Stimulated activated CD8-positive, alpha-beta memory T cell treated with anti-CD3 and anti-CD28 coated beads, Interleukin-15, amount 100 ng/mL, for 24 hours (primary cell): Measurements from ENCODE around the gene RRAD.
"Not testable (repeated sequence)": the region's sequence is repeated elsewhere in the genome, so short reads cannot be mapped to it uniquely, and the experiment has no call there.

Source experiments
- DNase-seq: peaks from one replicate; pipeline ENCODE4 v3.0.0-alpha.2; 2020; ENCODE audit warnings: low read depth

The RRAD gene

DNA sequence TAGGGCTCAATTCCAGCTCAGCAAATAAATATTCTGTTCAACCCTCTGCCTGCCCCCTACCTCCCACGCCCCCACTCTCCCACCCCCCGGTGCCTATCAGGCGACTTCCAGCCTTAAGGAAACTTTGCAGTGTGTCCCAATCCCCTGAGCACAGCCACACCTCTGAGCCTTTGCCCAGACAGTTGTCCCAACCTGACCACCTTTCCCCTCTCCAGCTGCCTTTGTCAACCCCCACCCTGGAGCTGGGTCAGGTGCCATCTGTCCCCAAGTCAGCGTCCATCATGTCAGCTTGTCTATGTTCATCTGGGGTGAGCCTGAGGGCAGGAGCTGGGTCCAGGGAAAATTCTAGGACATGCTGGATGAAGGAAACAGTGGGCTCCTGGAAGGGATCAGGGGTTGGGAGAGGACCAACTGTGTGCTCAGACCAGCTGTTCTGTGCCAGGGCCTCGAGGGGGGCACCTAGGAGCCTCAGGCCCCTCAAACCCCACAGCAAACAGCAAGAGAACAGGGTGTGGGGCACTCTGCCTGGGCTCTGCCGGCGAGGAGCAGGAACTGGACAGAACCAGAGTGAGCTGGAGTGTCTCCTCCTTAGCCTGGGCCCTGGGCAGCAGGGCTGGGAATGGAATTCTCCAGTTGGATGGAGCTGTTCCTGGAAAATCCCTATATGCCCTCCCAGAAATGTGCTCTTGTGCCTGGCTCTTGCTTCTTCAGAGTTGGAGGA is 24.5 kb downstream of the RRAD start:
- no peak for DNase-seq

DNA sequence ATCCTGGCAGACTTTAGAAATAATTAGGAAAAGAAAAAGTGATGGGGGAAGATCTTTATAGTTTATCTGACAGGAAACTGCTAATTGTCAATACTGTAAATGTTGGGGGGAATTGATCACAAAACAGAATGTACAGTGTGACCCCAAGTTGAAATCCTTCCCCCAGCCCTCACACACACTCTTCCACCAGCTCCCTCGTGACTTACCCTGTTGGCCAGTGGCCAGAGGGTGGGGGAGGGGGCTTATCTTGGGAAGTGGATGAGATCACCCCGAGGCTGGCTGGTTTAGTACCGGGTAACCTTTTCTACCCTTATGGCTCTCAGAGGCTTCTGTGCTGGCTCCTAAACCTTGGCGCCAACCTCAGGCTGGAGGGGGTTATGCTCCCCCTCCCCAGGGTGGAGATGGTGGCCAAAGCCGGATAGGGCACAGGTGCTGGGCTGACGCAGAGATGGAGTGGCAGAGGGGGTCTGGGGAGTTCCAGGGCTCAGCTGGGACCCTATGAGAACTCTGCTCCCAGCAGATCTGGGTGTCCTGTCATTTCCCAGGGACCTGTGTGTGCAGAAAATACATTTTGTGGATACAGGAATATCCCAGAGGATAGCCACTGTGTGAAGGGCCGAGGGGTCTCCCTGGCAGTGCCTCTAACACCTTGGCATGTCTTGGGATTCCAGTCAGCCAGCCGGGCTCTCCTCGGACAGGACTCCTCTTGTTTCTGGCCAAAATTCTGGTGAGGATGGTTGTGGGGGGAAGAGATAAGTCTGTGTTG is 25.2 kb downstream of the RRAD start:
- no peak for DNase-seq

DNA sequence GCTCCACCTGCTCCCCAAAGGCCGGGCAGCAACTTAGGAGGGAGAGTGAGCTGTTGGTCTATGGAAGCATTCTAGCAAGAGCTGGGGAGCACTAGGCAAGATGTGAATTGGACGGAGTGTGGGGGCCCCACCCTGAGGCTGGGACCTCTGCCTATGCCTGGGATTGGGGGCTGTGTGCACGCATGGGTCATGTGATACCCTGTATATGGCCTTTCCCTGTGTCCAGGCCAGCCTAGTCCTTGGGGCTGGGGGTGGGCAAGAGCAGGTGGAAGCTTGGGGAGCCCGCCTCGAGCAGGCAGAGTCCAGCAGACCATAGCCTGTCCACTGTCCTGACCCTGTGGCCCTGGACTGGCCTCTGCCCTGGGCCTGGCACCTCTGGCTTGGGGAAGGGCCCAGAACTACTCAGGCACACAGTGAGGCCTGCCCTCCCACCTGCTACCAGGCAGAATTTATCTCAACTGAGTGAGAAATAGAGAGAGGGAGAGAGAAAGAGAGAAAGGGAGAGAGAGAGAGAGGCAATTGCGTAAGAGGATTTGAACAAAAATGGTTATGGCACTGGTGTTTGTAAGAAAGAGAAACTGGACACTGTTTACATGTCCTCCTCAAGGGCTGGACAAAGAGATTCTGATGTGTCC is 25.9 kb downstream of the RRAD start:
- DNase-seq: no peak

DNA sequence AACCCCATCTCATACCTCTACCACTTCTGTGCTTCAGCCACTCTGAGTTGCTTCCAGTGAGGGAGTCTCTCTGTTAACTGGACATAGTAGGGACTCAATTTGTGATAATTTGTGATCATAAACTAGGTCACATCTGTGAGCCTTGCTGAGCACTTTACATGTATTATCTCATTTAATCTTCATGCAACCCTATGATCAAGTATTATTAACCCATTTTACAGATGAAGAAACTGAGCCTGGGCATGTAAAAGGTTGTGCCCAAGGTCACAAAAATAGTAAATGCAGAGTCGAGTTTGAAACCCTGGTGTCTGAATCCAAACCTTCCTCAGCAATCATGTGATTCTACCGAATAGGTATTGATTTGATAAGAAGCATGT is 26.4 kb downstream of the RRAD start:
- no peak for DNase-seq

DNA sequence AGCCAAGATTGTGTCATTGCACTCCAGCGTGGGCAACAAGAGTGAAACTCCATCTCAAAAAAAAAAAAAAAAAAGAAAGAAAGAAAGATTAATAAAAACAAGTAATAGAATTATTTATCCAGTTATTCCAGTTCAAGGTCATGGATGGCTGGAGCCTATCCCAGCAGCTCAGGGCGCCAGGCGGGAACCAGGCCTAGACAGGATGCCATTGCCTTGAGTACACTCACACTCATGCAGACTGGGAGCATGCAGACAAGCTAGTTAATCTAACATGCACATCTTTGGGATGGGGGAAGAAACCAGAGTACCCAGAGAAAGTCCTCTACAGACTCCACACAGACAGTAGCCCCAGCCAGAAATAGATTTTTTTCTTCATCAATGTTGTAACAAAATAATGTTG is 27.1 kb downstream of the RRAD start:
- no peak for DNase-seq

DNA sequence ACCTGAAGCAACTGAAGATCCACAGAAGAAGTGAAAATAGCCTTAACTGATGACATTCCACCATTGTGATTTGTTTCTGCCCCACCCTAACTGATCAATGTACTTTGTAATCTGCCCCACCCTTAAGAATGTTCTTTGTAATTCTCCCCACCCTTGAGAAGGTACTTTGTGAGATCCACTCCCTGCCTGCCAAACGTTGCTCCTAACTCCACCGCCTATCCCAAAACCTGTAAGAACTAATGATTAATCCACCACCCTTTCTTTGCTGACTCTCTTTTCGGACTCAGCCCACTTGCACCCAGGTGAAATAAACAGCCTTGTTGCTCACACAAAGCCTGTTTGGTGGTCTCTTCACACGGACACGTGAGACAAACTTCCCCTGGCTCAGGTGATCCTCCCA is 28.7 kb downstream of the RRAD start:
- not testable (repeated sequence) for DNase-seq

DNA sequence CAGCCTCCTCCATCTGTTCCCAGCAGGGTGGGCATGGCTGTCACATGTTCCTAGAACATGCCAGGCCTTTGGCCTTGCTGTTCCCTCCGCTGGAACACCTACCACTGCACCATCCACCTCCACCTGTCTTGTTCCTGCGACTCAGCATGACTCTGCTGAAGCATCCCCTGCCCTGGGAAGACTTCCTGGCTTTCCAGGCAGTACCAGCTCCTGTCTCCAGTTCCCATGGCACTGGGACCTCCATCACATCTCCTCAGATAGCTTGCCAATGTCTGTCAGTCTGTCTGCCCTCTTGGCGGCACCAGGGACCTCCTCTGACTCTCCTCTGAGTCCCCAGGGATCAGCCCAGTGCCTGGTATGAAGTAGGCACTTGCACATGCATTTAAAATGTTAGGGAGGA is 29.3 kb downstream of the RRAD start:
- DNase-seq: no peak

DNA sequence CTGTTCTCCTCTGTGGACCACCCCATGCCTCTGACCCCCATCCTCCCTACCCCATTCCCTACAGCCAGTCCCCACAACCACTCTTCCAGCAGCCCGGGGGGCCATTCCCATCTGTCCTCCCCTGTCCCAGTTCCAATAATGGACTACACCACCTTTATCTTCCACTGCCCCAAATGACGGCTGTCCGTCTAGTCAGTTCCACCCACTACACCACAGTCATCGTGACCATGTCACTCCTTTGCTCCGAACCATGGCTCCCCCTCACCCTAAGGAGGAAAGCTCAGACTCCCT is 29.7 kb downstream of the RRAD start:
- DNase-seq: no peak

DNA sequence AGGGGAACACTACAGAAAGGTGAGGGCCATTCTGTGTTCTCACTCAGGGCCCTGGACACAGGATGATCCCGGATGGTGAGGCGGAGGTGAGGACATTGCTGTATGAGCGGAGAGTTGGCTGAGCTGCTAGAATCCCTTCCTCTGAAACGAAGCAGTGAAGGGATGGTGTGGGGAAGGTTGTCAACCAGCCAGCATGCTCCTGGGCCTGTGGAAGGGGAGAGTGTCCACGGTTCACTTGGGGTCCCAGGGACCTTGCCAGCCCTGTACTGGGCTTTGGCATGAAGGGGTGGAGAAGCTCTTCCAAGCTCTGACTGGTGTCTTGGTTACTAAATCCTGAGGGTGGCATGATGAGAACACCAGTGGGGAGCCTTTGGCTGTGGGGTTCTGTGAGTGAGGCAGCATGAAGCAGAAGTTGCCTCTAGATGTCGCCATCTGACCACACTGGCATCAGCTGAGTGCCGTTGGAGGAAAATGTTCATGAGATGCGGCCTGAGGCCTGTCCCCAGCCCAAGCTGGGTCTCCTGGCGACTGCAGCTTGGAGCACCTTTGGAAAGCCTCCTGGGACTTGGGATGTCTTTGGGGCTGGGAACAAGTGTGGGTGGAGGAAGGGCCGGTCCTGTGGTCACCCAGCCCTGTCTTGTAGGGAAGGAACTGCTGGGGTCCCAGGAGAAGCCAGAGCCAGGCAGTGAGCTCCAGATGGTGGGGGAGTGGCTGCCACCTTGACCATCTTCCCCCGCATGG is 30.2 kb downstream of the RRAD start:
- DNase-seq: peak; percentile 28

DNA sequence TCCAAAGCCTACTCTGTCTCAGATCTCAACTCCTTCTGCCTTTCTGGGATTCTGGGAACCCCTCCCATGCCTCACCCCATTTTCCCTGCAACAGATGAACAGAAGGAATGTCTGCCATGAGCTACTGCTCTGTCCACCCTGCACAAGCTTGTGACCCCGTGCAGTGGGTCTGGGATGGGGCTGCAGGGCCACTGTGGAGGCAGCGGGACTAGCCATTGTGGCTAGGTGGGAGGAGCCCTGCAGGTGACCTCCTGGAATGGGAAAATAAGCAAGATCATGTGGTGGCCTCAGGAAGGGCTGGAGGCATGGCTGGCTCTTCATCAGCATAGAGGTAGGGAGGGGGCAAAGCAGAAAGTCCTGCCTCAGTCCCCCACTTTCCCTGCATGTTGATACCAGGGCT is 31.3 kb downstream of the RRAD start:
- DNase-seq: no peak

DNA sequence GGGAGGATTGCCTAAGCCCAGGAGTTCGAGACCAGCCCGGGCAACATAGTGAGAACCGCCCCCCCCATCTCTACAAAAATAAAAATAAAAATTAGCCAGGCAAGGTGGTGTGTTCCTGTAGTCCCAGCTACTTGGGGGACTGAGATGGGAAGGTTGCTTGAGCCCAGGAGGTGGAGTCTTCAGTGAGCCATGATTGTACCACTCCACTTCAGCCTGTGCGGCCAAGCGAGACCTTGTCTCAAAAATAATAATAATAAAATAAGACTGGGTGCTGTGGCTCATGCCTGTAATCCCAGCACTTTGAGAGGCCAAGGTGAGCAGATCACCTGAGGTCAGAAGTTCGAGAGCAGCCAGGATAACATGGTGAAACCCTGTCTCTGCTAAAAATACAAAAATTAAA is 33.5 kb downstream of the RRAD start:
- no peak for DNase-seq

DNA sequence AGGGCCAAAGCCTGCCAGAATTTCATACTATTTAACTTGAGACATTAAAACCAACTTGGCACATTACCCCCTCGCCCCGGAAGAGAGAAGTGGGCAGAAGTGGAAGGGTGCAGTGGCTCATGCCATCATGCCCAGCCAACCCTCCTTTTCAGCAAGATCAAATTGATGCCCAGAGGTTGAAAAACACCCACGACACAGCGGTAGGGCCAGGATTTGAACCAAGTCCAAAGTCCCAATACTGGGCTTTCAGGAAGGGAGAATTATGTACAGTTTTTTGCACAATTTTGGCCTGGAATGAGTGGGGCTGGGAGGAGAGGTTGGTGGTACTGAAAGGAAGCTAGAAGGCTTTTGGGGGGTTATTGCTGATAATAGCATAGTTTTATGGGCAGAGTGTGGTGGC is 34.0 kb downstream of the RRAD start:
- no peak for DNase-seq

DNA sequence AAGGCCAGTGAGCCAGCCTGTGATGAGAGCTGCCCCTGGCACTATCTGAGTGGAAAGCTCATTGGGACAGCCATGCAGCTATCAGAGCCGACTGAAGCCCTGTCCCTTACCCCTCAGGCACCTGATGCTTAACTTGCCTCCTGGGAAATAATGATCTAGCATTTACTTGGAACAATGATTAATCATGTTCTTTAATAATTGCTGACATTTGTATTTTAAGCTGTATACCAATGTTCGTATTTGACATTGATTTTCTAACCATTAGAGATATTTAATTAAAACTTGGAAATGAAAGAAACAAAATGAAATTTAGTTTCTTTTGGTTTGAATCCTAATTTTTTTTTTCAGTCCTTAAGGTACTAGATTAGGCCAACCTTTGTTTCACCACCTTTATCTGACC is 34.5 kb downstream of the RRAD start:
- DNase-seq: no peak

DNA sequence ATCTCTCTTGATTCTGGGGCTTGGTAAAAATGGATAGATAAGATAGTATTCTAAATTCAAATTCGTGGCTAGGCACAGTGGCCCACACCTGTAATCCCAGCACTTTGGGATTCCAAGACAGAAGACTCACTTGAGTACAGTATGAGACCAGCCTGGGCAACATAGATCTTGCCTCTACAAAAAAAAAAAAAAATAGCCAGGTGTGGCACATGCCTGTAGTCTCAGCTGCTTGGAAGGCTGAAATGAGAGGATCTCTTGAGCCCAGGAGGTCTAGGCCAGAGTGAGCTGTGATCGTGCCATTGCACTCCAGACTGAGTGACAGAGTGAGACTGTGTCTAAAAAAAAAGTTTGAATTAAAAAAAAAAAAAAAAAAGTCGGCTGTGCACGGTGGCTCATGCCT is 35.7 kb downstream of the RRAD start:
- no peak for DNase-seq

DNA sequence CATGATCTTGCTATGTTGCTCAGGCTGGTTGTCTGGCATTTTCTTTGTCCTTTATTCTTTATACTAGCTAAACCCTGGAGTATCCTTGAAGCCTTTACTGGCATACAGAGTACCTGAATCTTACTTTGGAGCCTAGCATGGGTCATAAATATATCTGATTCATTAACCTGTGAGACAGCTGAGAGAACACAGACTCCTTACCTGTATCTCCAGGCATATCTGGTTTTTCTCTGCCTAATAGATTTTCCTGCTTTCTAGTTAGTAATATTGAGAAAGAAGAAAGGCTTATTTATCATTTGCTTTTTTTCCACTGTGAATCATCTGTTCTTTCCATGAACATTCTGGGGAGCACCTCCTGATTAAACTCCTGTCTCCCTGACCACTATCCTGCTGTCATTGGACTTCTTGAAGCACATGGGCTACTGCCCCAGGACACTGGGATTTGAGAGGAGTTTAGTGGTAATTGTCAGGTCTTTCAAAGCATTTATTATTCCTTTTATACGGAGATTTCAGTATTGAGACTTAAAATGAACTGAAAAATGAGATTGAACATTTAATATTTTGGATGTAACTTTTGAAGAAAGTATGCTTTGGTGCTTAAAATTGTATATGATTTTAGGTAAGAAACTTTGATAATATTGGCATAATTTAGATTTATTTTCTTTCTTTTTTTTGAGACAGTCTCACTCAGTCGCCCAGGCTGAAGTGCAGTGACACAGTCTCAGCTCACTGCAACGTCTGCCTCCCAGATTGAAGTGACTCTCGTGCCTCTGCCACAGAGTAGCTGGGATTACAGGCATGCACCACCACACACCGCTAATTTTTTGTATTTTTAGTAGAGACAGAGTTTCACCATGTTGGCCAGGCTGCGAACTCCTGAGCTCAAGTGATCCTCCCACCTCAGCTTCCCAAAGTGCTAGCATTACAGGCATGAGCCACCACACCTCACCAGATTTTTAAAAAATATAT is 36.4 kb downstream of the RRAD start:
- DNase-seq: no peak

DNA sequence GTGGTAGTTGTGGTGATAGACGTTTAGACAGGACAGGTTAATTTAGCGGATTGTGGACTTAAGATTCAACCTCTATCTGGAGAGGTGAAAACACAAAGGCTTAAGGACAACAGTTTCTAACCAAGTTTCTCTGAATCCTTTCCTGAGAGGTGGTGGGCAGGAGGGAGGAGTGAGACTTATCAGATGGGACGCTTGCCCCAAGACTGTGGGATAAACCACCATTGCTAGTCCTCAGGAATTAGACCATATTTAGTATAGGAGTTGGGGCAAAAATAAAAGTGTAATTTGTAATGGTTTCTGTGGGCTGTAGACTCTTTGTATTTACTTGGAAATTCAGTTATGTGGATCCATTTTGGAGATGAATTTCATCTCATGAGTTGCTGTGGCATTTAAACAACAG is 38.4 kb downstream of the RRAD start:
- no peak for DNase-seq

DNA sequence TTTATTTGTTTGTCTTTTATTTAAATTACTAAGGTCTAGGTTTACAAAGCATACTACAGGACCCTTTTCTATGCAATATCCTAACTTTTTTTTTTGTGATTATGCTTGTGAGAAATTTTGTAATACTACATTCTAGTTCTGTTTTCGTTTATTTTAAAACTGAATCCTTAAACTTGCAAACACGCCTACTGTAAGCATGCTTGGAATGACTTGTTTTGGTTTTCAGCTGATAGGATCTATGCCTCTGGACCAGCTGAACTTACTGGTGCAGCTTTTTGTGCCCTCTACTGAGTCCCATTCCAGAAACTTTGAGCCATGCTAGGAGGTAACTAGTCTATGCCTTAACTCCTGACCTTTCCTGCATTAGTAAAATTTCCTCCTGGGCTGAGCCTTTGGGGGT is 39.0 kb downstream of the RRAD start:
- DNase-seq: no peak

DNA sequence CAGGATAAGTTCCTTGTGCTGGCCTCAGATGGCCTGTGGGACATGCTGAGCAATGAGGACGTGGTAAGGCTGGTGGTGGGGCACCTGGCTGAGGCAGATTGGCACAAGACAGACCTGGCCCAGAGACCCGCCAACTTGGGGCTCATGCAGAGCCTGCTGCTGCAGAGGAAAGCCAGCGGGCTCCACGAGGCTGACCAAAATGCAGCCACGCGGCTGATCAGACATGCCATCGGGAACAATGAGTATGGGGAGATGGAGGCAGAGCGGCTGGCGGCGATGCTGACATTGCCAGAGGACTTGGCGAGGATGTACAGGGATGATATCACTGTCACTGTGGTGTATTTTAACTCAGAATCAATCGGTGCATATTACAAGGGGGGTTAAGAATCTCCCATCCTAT is 39.8 kb downstream of the RRAD start:
- no peak for DNase-seq

DNA sequence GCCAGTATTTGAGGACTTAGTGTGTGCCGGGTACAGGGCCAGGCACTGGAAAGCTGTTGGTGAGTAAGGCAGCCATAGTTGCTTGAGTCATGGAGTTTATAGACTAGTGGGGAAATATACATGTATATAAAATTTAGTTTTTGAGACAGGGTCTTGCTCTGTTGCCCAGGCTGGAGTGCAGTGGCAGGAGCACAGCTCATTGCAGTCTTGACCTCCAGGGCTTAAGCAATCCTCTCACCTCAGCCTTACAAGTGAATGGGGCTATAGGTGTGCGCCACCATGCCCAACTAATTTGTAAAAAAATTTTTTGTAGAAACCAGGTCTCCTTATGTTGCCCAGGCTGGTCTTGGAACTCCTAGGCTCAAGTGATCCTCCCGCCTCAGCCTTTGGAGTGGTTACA is 42.6 kb downstream of the RRAD start:
- DNase-seq: no peak

DNA sequence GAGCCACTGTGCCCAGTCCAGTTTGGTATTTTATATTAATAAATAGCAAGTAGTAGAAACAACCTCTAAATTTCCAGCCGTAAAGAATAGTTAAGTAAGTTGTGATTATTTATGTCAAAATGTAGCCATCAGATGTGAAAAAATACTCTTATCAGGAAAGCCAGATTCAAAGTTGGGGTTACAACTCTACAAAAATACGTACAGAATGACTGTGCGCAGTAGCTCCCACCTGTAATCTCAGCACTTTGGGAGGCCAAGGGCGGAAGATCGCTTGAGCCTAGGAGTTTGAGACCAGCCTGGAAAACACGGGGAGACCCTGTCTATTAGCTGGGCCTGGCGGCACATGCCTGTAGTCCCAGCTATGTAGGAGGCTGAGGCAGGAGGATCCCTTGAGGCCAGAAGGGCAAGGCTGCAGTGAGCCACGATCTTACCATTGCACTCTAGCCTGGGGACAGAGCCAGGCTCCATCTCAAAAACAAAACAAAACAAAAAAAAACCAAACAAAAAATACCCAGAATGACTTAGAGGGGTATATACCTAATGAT is 43.3 kb downstream of the RRAD start:
- DNase-seq: no peak

DNA sequence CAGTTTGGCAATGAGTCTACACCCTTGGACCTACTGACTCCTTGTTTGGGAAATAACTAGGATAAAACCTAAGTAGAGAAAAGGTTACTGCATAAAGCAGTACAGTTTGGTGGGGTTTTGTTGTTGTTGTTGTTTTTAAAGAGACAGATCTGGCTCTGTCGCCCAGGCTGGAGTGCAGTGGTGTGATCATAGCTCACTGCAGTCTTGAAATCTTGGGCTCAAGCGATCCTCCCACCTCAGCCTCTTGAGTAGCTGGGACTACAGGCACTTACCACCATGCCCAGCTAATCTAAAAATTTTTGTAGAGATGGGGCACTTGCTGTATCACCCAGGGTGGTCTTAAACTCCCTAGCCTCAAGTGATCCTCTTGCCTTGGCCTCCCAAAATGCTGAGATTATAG is 43.8 kb downstream of the RRAD start:
- DNase-seq: no peak

DNA sequence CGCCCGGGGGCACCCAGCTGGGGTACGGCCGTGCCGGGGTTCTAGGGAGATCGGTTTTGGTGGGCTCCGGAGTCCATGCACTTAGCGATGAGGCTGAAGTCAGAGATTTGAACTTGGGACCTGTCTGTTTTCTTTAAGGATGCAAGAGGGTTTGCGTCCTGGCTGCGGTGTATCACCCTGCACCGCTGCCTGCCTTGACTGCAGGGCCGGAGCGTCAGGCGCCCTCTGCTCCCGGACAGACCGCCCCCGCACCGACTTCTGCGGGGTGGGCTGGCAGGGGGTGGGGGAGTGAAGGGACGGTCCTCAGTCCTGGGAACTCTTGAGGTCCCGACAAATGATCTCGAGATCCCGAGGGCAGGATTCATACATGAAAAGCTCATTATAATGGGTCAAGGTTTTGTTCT is 44.3 kb downstream of the RRAD start:
- DNase-seq: no peak
